Measurements from ENCODE around the gene OMA1. TPM values are rescaled to one million over a fixed set of nuclear protein-coding genes. Genes with fewer than 3 reads are reported as not detected.

Gene OMA1
- 10 to 100 TPM; 12.2 TPM for total RNA-seq

- H3K4me3 Mint-ChIP-seq = peak within 1 kb of the TSS; percentile 86 to 99
- peaks cover 29% of the 10 kb centered on the region for H3K4me1 Mint-ChIP-seq (ENCODE audit: low read depth)
- DNase-seq (peak; percentile 97 to 99), ATAC-seq (replicated peaks in 1 of 2) (peak; percentile 95 to 97)
- peak within 1 kb of the TSS; percentile 99 for H3K27ac Mint-ChIP-seq
- H3K27me3 Mint-ChIP-seq (ENCODE audit: low read depth) = peaks cover 6% of the 10 kb centered on the region
- no peaks in the 10 kb centered on the region for H3K36me3 Mint-ChIP-seq (ENCODE audit: insufficient read depth in 2 of 2)
- no peaks in the 10 kb centered on the region for H3K9me3 Mint-ChIP-seq
Measured at GRCh38 chr1:58546520-58547308, at the start of gene OMA1. Gene OMA1, minus strand, starts transcription at chr1:58546726. Its CDS starts 7,432 bp downstream, at chr1:58539294.

DNA sequence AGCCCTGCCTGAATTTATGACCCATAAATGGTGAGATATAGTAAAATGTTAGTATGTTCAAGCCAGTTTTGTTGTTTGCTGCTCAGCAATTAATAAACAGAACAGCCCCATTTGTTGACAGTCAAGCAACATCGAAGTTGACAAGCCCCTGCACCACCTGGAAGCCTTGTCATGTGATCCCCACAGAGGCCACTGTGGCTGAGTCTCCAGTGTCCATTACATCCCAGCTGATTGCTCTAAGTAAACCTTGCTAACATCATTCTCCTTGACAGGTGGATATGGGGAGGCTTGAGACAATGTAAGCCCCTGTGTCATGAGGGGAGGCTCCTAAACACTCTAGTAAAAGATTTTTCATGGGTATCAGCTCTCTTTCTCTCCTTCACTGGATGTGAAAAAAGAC, 48.0 kb upstream of the OMA1 start:
- Mint-ChIP-seq H3K9me3 (peaks cover 0 to 5% of the 10 kb centered on the region in 2 donors), H3K4me1 (ENCODE audit: low read depth) (peaks cover 7% of the 10 kb centered on the region), H3K36me3 (ENCODE audit: insufficient read depth in 2 of 2) (no peaks in the 10 kb centered on the region), H3K4me3 (no peak overlapping the region), H3K27ac (no peak overlapping the region), H3K27me3 (ENCODE audit: low read depth) (peaks cover 68% of the 10 kb centered on the region)
- DNase-seq (no peak), ATAC-seq (replicated peaks in 1 of 2) (no peak)

- Mint-ChIP-seq H3K4me3 (no peak overlapping the region), H3K9me3 (peaks cover 0 to 2% of the 10 kb centered on the region in 2 donors), H3K27me3 (ENCODE audit: low read depth) (peaks cover 62% of the 10 kb centered on the region), H3K27ac (no peak overlapping the region), H3K36me3 (ENCODE audit: insufficient read depth in 2 of 2) (no peaks in the 10 kb centered on the region), H3K4me1 (ENCODE audit: low read depth) (peaks cover under 1% of the 10 kb centered on the region)
- ATAC-seq (replicated peaks in 1 of 2) = no peak
- DNase-seq = no peak
Measured at GRCh38 chr1:58592522-58593134, 46.1 kb upstream of the OMA1 start.

- H3K27ac Mint-ChIP-seq = no peak overlapping the region
- H3K36me3 Mint-ChIP-seq (ENCODE audit: insufficient read depth in 2 of 2) = no peaks in the 10 kb centered on the region
- peaks cover 62% of the 10 kb centered on the region for H3K27me3 Mint-ChIP-seq (ENCODE audit: low read depth)
- ATAC-seq (replicated peaks in 1 of 2) (no peak), DNase-seq (no peak)
- no peak overlapping the region for H3K4me3 Mint-ChIP-seq
- peaks cover 0 to 2% of the 10 kb centered on the region in 2 donors for H3K9me3 Mint-ChIP-seq
- no peaks in the 10 kb centered on the region for H3K4me1 Mint-ChIP-seq (ENCODE audit: low read depth)
Measured at GRCh38 chr1:58591806-58592205, 45.3 kb upstream of the OMA1 start.

GRCh38 chr1:58590019-58590418, 43.5 kb upstream of the OMA1 start:
- ATAC-seq (replicated peaks in 1 of 2) (no peak), DNase-seq (no peak)
- peaks cover 75% of the 10 kb centered on the region for H3K27me3 Mint-ChIP-seq (ENCODE audit: low read depth)
- peaks cover 6% of the 10 kb centered on the region for H3K4me1 Mint-ChIP-seq (ENCODE audit: low read depth)
- H3K9me3 Mint-ChIP-seq = peaks cover 0 to 2% of the 10 kb centered on the region in 2 donors
- no peak overlapping the region for H3K27ac Mint-ChIP-seq
- H3K36me3 Mint-ChIP-seq (ENCODE audit: insufficient read depth in 2 of 2) = no peaks in the 10 kb centered on the region
- no peak overlapping the region for H3K4me3 Mint-ChIP-seq

- Mint-ChIP-seq H3K27me3 (ENCODE audit: low read depth) (peaks cover 87% of the 10 kb centered on the region), H3K36me3 (ENCODE audit: insufficient read depth in 2 of 2) (peaks cover 0 to 2% of the 10 kb centered on the region in 2 donors)
Measured at GRCh38 chr1:58588396-58588795, 41.9 kb upstream of the OMA1 start.

DNA sequence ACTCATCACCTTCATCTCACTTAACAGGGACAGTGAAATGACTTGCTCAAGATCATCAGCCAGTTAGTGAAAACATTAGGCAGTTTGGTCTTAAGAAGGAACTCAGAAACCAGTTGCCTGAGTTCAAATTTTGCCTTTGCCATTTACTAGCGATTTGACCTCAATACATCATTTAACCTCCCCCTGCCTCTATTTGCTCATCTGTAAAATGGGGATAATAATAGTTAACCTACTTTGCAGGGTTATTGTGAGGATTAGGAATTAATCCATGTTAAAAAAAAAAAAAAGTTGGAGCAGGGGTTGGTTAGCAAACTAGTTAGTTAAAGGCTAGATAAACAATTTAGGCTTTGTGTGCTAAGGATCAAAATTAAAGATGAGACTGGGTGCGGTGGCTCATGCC, 41.1 kb upstream of the OMA1 start:
- no peak for DNase-seq
- H3K27ac Mint-ChIP-seq = no peak overlapping the region
- H3K4me1 Mint-ChIP-seq (ENCODE audit: low read depth) = peaks cover 25% of the 10 kb centered on the region
- H3K27me3 Mint-ChIP-seq (ENCODE audit: low read depth) = peaks cover 86% of the 10 kb centered on the region
- no peak overlapping the region for H3K4me3 Mint-ChIP-seq
- H3K36me3 Mint-ChIP-seq (ENCODE audit: insufficient read depth in 2 of 2) = peaks cover 0 to 2% of the 10 kb centered on the region in 2 donors
- no peak for ATAC-seq (replicated peaks in 1 of 2)
- H3K9me3 Mint-ChIP-seq = peaks cover 0 to 2% of the 10 kb centered on the region in 2 donors

More at GRCh38 chr1:58588396-58588795, 41.9 kb upstream of the OMA1 start:
- no peak overlapping the region for H3K4me3 Mint-ChIP-seq
- H3K27ac Mint-ChIP-seq = no peak overlapping the region
- H3K9me3 Mint-ChIP-seq = peaks cover 0 to 2% of the 10 kb centered on the region in 2 donors
- DNase-seq (no peak), ATAC-seq (replicated peaks in 1 of 2) (no peak)
- H3K4me1 Mint-ChIP-seq (ENCODE audit: low read depth) = peaks cover 22% of the 10 kb centered on the region

- DNase-seq = no peak
- no peak for ATAC-seq (replicated peaks in 1 of 2)
- Mint-ChIP-seq H3K27ac (no peak overlapping the region), H3K27me3 (ENCODE audit: low read depth) (peaks cover 76% of the 10 kb centered on the region), H3K36me3 (ENCODE audit: insufficient read depth in 2 of 2) (peaks cover 0 to 2% of the 10 kb centered on the region in 2 donors), H3K9me3 (peaks cover 0 to 2% of the 10 kb centered on the region in 2 donors), H3K4me1 (ENCODE audit: low read depth) (peaks cover 25% of the 10 kb centered on the region), H3K4me3 (no peak overlapping the region)
Measured at GRCh38 chr1:58586271-58586670, 39.7 kb upstream of the OMA1 start.

GRCh38 chr1:58585581-58586151, 39.1 kb upstream of the OMA1 start:
- peaks cover 0 to 2% of the 10 kb centered on the region in 2 donors for H3K9me3 Mint-ChIP-seq
- peaks cover 25% of the 10 kb centered on the region for H3K4me1 Mint-ChIP-seq (ENCODE audit: low read depth)
- H3K27ac Mint-ChIP-seq = no peak overlapping the region
- DNase-seq = no peak
- ATAC-seq (replicated peaks in 1 of 2) = peak in 1 of 2 donors; percentile 27
- H3K4me3 Mint-ChIP-seq = peak overlapping the region in 1 of 2 donors; percentile 2
- peaks cover 0 to 2% of the 10 kb centered on the region in 2 donors for H3K36me3 Mint-ChIP-seq (ENCODE audit: insufficient read depth in 2 of 2)
- H3K27me3 Mint-ChIP-seq (ENCODE audit: low read depth) = peaks cover 70% of the 10 kb centered on the region

GRCh38 chr1:58585166-58585565, 38.6 kb upstream of the OMA1 start:
- no peak overlapping the region for H3K27ac Mint-ChIP-seq
- H3K4me1 Mint-ChIP-seq (ENCODE audit: low read depth) = peaks cover 25% of the 10 kb centered on the region
- DNase-seq = no peak
- peaks cover 69% of the 10 kb centered on the region for H3K27me3 Mint-ChIP-seq (ENCODE audit: low read depth)
- peaks cover 0 to 2% of the 10 kb centered on the region in 2 donors for H3K36me3 Mint-ChIP-seq (ENCODE audit: insufficient read depth in 2 of 2)
- H3K9me3 Mint-ChIP-seq = no peaks in the 10 kb centered on the region
- no peak for ATAC-seq (replicated peaks in 1 of 2)
- peak overlapping the region; percentile 2 to 31 for H3K4me3 Mint-ChIP-seq

GRCh38 chr1:58584082-58584895, 37.8 kb upstream of the OMA1 start:
- Mint-ChIP-seq H3K36me3 (ENCODE audit: insufficient read depth in 2 of 2) (peaks cover 0 to 2% of the 10 kb centered on the region in 2 donors), H3K9me3 (no peaks in the 10 kb centered on the region), H3K4me1 (ENCODE audit: low read depth) (peaks cover 25% of the 10 kb centered on the region), H3K4me3 (peak overlapping the region; percentile 41), H3K27me3 (ENCODE audit: low read depth) (peaks cover 69% of the 10 kb centered on the region), H3K27ac (peak overlapping the region; percentile 9)
- DNase-seq (peak; percentile 23 to 31), ATAC-seq (replicated peaks in 1 of 2) (peak; percentile 86 to 89)

DNA sequence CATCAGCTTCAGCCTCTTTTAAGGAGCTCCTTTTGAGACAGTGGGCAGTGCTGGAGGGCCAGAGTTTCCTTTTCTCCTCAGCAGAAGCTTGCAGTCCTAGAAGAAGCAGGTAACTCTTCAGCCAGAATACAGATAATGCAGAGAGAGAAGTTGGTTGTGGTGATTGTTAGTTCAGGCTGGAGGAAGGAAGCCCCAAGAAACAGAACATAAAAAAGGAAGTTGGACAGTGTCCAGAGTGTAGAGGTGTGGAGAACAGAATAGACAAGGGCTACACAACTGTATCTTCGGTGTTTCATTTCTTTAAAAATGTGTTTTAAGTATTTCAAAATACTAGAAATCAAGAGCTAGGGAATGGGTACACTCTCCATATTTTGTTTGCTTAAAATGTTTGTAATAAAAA, 37.0 kb upstream of the OMA1 start:
- peaks cover 66% of the 10 kb centered on the region for H3K27me3 Mint-ChIP-seq (ENCODE audit: low read depth)
- DNase-seq (no peak), ATAC-seq (replicated peaks in 1 of 2) (no peak)
- H3K4me3 Mint-ChIP-seq = no peak overlapping the region
- H3K4me1 Mint-ChIP-seq (ENCODE audit: low read depth) = peaks cover 25% of the 10 kb centered on the region
- H3K36me3 Mint-ChIP-seq (ENCODE audit: insufficient read depth in 2 of 2) = peaks cover 0 to 2% of the 10 kb centered on the region in 2 donors
- no peak overlapping the region for H3K27ac Mint-ChIP-seq
- no peaks in the 10 kb centered on the region for H3K9me3 Mint-ChIP-seq

Measured in activated T-cell treated with anti-CD3 and anti-CD28 coated beads, Interleukin-2, amount 50 U/mL, for 72 hours (primary cell).